ENCODE data around the gene APBA2.

Gene APBA2

GRCh38 chr15:29053006-29053405, 167.2 kb downstream of the APBA2 start (continued):
- TF ChIP-seq, protein P1, sequence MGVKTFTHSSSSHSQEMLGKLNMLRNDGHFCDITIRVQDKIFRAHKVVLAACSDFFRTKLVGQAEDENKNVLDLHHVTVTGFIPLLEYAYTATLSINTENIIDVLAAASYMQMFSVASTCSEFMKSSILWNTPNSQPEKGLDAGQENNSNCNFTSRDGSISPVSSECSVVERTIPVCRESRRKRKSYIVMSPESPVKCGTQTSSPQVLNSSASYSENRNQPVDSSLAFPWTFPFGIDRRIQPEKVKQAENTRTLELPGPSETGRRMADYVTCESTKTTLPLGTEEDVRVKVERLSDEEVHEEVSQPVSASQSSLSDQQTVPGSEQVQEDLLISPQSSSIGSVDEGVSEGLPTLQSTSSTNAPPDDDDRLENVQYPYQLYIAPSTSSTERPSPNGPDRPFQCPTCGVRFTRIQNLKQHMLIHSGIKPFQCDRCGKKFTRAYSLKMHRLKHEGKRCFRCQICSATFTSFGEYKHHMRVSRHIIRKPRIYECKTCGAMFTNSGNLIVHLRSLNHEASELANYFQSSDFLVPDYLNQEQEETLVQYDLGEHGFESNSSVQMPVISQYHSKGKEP (tag by site-specific recombination; IDR thresholded peaks at IDR 0.05) = no peak
- TF ChIP-seq ZSCAN4 (tag by site-specific recombination; IDR thresholded peaks at IDR 0.05) = no peak
- no peak for TF ChIP-seq GLIS2 (tag by site-specific recombination; IDR thresholded peaks at IDR 0.05)
- TF ChIP-seq HOXA7 (CRISPR knock-in tag; IDR thresholded peaks at IDR 0.05; ENCODE audit: borderline replicate concordance) = no peak
- TF ChIP-seq ZNF155 (tag by site-specific recombination; IDR thresholded peaks at IDR 0.05) = no peak
- no peak for TF ChIP-seq KLF1 (tag by site-specific recombination; IDR thresholded peaks at IDR 0.05)
- TF ChIP-seq ZBTB21 (tag by site-specific recombination; IDR thresholded peaks at IDR 0.05) = no peak
- TF ChIP-seq ZFP37 (tag by site-specific recombination; IDR thresholded peaks at IDR 0.05) = no peak
- no peak for TF ChIP-seq ZNF645 (tag by site-specific recombination; IDR thresholded peaks at IDR 0.05)
- no peak for TF ChIP-seq ZNF175 (tag by site-specific recombination; IDR thresholded peaks at IDR 0.05)

- ChIA-PET POLR2A (no interaction called here), CTCF (no interaction called here)
- Histone ChIP-seq H3K27ac (ENCODE audit: extremely low read depth, low read depth, low read length) (no peak overlapping the region), H3K36me3 (ENCODE audit: control insufficient read depth in 2 of 2, insufficient read depth in 1 of 2, low read length in 2 of 2) (no peaks in the 10 kb centered on the region), H3K9me3 (ENCODE audit: control insufficient read depth, insufficient read depth, low read depth, low read length) (no peaks in the 10 kb centered on the region), H3K4me1 (ENCODE audit: control insufficient read depth, insufficient read depth, low read length) (no peaks in the 10 kb centered on the region), H3K4me3 (ENCODE audit: low read depth, low read length) (no peak overlapping the region)
- no peak for TF ChIP-seq ZFP37 (tag by site-specific recombination; IDR thresholded peaks at IDR 0.05)
- no peak for TF ChIP-seq ZNF580 (tag by site-specific recombination; IDR thresholded peaks at IDR 0.05)
- TF ChIP-seq ZNF768 (tag by site-specific recombination; IDR thresholded peaks at IDR 0.05) = no peak
- no peak for TF ChIP-seq ZSCAN16 (tag by site-specific recombination; IDR thresholded peaks at IDR 0.05)
- no peak for TF ChIP-seq ZNF239 (tag by site-specific recombination; IDR thresholded peaks at IDR 0.05)
- TF ChIP-seq, protein P2, sequence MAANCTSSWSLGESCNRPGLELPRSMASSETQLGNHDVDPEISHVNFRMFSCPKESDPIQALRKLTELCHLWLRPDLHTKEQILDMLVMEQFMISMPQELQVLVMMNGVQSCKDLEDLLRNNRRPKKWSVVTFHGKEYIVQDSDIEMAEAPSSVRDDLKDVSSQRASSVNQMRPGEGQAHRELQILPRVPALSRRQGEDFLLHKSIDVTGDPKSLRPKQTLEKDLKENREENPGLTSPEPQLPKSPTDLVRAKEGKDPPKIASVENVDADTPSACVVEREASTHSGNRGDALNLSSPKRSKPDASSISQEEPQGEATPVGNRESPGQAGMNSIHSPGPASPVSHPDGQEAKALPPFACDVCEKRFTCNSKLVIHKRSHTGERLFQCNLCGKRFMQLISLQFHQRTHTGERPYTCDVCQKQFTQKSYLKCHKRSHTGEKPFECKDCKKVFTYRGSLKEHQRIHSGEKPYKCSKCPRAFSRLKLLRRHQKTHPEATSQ (tag by site-specific recombination; IDR thresholded peaks at IDR 0.05) = no peak
- no peak for TF ChIP-seq ZNF404 (tag by site-specific recombination; IDR thresholded peaks at IDR 0.05)
- no peak for TF ChIP-seq ZNF560 (tag by site-specific recombination; IDR thresholded peaks at IDR 0.05; ENCODE audit: borderline replicate concordance)
- no peak for TF ChIP-seq ZNF10 (tag by site-specific recombination; IDR thresholded peaks at IDR 0.05)
These were observed 167.9 kb downstream of the APBA2 start for GRCh38 chr15:29053661-29054131.
